OCI-LY3 (cell line): ENCODE measurements around the gene WDR86.

Experiments used
- H2AFZ ChIP-seq: fragments of 200-600, 300-600 bp; shearing (Covaris generic); 2 replicates; pipeline ENCODE4 v1.6.0; 2014; ENCODE audit warnings: antibody characterized with exemption, low read depth, low read length
- H3K27ac ChIP-seq: fragments of 200-600, 300-600 bp; sonication (generic); 2 replicates; pipeline ENCODE4 v1.5.1; 2014; ENCODE audit warnings: mild to moderate bottlenecking, low read length, moderate library complexity, mixed read lengths
- H3K27me3 ChIP-seq: fragments of 200-600, 300-600 bp; sonication (generic); 2 replicates; pipeline ENCODE4 v1.6.1; 2014; ENCODE audit warnings: low read depth, low read length, mixed read lengths
- H3K36me3 ChIP-seq: fragments of 200-600, 300-600 bp; sonication (generic); replicated peaks from 2 replicates; pipeline ENCODE3; 2014; ENCODE audit warnings: low read depth, low read length, mixed read lengths
- H3K4me1 ChIP-seq: fragments of 300-600, 200-600 bp; sonication (generic); 2 replicates; pipeline ENCODE4 v1.6.1; 2014; ENCODE audit warnings: low read length, mixed read lengths
- H3K4me2 ChIP-seq: fragments of 200-600, 300-600 bp; sonication (generic); 2 replicates; pipeline ENCODE4 v1.6.1; 2014; ENCODE audit warnings: low read length, mixed read lengths
- H3K4me3 ChIP-seq: fragments of 300-600, 200-600 bp; sonication (generic); 2 replicates; pipeline ENCODE4 v1.5.1; 2014; ENCODE audit warnings: antibody characterized with exemption, mild to moderate bottlenecking, low read length, moderate library complexity
- H3K79me2 ChIP-seq: fragments of 300-600, 200-600 bp; shearing (Covaris generic); 2 replicates; pipeline ENCODE4 v1.6.1; 2014; ENCODE audit warnings: mild to moderate bottlenecking, low read length, mixed read lengths
- H3K9ac ChIP-seq: fragments of 300-600, 200-600 bp; shearing (Covaris generic); 2 replicates; pipeline ENCODE4 v1.6.0; 2014; ENCODE audit warnings: mild to moderate bottlenecking, low read length, moderate library complexity
- H3K9me3 ChIP-seq: fragments of 200-600, 300-600 bp; shearing (Covaris generic); 2 replicates; pipeline ENCODE4 v1.6.1; 2014; ENCODE audit warnings: low read length, mixed read lengths; ENCODE audit not compliant: insufficient read depth
- H4K20me1 ChIP-seq: fragments of 200-600, 300-600 bp; sonication (generic); 2 replicates; pipeline ENCODE4 v1.6.1; 2016; ENCODE audit warnings: low read length, mixed read lengths; ENCODE audit not compliant: insufficient read depth
- CTCF ChIP-seq: fragments of 200-600, 300-600 bp; sonication (generic); IDR thresholded peaks from 2 replicates; pipeline ENCODE4 v1.5.1; 2014; ENCODE audit warnings: antibody characterized with exemption, low read length, low read depth
- EZH2phosphoT487 ChIP-seq: fragments of 200-600 bp; shearing (Covaris generic); IDR thresholded peaks from 2 replicates; pipeline ENCODE4 v1.6.1; 2018; ENCODE audit warnings: antibody characterized with exemption, mixed run types, low read depth

Gene WDR86

GRCh38 chr7:151340794-151341356 lies 69.0 kb downstream of the WDR86 start:
- H3K9ac ChIP-seq, result no peak overlapping the region
- H3K4me3 ChIP-seq, result peak overlapping the region; percentile 86
- H2AFZ ChIP-seq, result no peak overlapping the region; the same call in 1 of the 2 replicates

GRCh38 chr7:151339651-151340382 lies 70.0 kb downstream of the WDR86 start:
- H3K9ac ChIP-seq, result peak overlapping the region; percentile 12; the same call in 1 of the 2 replicates
- TF ChIP-seq EZH2phosphoT487 (no peak), CTCF (no peak)
- H3K4me1 ChIP-seq, result peaks cover 35% of the 10 kb centered on the region
- H3K9me3 ChIP-seq, result no peaks in the 10 kb centered on the region
- H3K27ac ChIP-seq, result peak overlapping the region; percentile 79
- H3K79me2 ChIP-seq, result peaks cover 8% of the 10 kb centered on the region
- no peaks in the 10 kb centered on the region for H3K27me3 ChIP-seq
- H3K4me2 ChIP-seq, result peak overlapping the region; percentile 75
- peak overlapping the region; percentile 52 for H3K4me3 ChIP-seq
- H2AFZ ChIP-seq, result peak overlapping the region; percentile 86
- H4K20me1 ChIP-seq, result peaks cover 5% of the 10 kb centered on the region; the same call in 1 of the 2 replicates
- H3K36me3 ChIP-seq, result peaks cover 4% of the 10 kb centered on the region

More at GRCh38 chr7:151340794-151341356, 69.0 kb downstream of the WDR86 start:
- Histone ChIP-seq H3K4me1 (peaks cover 35% of the 10 kb centered on the region), H3K27me3 (no peaks in the 10 kb centered on the region), H4K20me1 (peaks cover 5% of the 10 kb centered on the region; the same call in 1 of the 2 replicates), H3K36me3 (peaks cover 12% of the 10 kb centered on the region), H3K79me2 (peaks cover 8% of the 10 kb centered on the region), H3K27ac (0 out of 2 replicates have a peak overlapping the region, but pooled peaks have one; percentile 79), H3K9me3 (no peaks in the 10 kb centered on the region), H3K4me2 (peak overlapping the region; percentile 75)
- TF ChIP-seq CTCF, result no peak
- no peak for TF ChIP-seq EZH2phosphoT487

- Histone ChIP-seq H3K4me2 (0 out of 2 replicates have a peak overlapping the region, but pooled peaks have one; percentile 75), H3K36me3 (peaks cover 4% of the 10 kb centered on the region), H3K27me3 (no peaks in the 10 kb centered on the region), H3K79me2 (peaks cover 8% of the 10 kb centered on the region), H2AFZ (no peak overlapping the region), H3K9ac (no peak overlapping the region), H4K20me1 (peaks cover 5% of the 10 kb centered on the region; the same call in 1 of the 2 replicates), H3K9me3 (no peaks in the 10 kb centered on the region), H3K27ac (no peak overlapping the region; the same call in 1 of the 2 replicates), H3K4me1 (peaks cover 35% of the 10 kb centered on the region), H3K4me3 (no peak overlapping the region)
- TF ChIP-seq CTCF (no peak), EZH2phosphoT487 (no peak)
These were observed 71.0 kb downstream of the WDR86 start for GRCh38 chr7:151338809-151339208.

GRCh38 chr7:151337346-151337745 lies 72.5 kb downstream of the WDR86 start:
- Histone ChIP-seq H3K9ac (no peak overlapping the region), H4K20me1 (no peaks in the 10 kb centered on the region), H3K27me3 (no peaks in the 10 kb centered on the region), H3K4me3 (no peak overlapping the region), H3K36me3 (no peaks in the 10 kb centered on the region), H3K4me1 (peaks cover 27% of the 10 kb centered on the region), H2AFZ (no peak overlapping the region), H3K9me3 (no peaks in the 10 kb centered on the region), H3K27ac (no peak overlapping the region), H3K4me2 (no peak overlapping the region), H3K79me2 (no peaks in the 10 kb centered on the region)
- TF ChIP-seq CTCF (no peak), EZH2phosphoT487 (no peak)
